ENCODE measurements around the gene SMG7.

- TF ChIP-seq TAF1 (IDR thresholded peaks at IDR 0.05; ENCODE audit: borderline replicate concordance, insufficient read depth, low read length) (no peak), REST (IDR thresholded peaks at IDR 0.05; ENCODE audit: insufficient read depth in 1 of 2, low read depth in 2 of 2, low read length in 2 of 2) (no peak)
Observed at GRCh38 chr1:183490932-183491331, 18.6 kb downstream of the SMG7 start.
